22Rv1 (cell line): Measurements from ENCODE around the gene CBY1.

Experiments used
- CTCF ChIP-seq: fragments of 450-650 bp; IDR thresholded peaks from 2 replicates; pipeline ENCODE4 v1.5.1; 2017; ENCODE audit warnings: mild to moderate bottlenecking
- ZFX ChIP-seq: fragments of 450-650 bp; IDR thresholded peaks from 2 replicates; pipeline ENCODE4 v1.6.1; 2017; ENCODE audit warnings: antibody characterized with exemption, borderline replicate concordance

DNA sequence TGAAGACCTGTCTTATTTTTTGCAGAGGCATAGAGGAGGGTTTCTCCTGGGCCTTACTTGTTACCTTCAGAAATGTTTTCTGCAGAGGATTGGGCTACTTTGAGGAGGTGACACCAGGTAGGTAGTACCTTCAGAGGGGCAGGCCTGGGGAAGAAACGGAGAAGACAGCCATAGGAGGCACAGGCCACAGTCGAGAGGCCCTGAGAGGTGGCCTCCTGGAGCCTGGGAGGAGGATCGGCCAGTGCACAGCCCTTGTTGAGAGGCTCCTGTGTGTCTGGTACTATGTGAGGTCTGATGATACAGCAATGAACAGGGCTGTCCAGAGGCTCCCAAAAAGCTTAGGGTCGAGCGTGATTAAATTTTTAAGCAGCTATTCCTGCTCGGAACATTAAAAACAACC lies 60.8 kb downstream of the CBY1 start:
- TF ChIP-seq CTCF (no peak), ZFX (no peak)
